Left ventricle myocardium inferior (tissue), 1 donor: ENCODE results near the gene P2RY11. TPM values are rescaled to one million over a fixed set of nuclear protein-coding genes. Genes with fewer than 3 reads are reported as not detected.

ENCODE experiments used
- DNase-seq: peaks from one replicate; pipeline ENCODE4 v3.0.0-alpha.2; 2020
- H3K27ac ChIP-seq: fragments of 200-600 bp; replicated peaks from 2 replicates; pipeline ENCODE4 v1.8.0; 2021
- H3K27me3 ChIP-seq: fragments of 200-600 bp; 2 replicates; pipeline ENCODE4 v1.8.0; 2021; ENCODE audit warnings: low read depth
- H3K36me3 ChIP-seq: fragments of 200-600 bp; 2 replicates; pipeline ENCODE4 v1.8.0; 2021
- H3K4me1 ChIP-seq: fragments of 200-600 bp; 2 replicates; pipeline ENCODE4 v1.8.0; 2021
- H3K4me3 ChIP-seq: fragments of 200-600 bp; 2 replicates; pipeline ENCODE4 v1.8.0; 2021; ENCODE audit warnings: mild to moderate bottlenecking, moderate library complexity
- H3K9me3 ChIP-seq: fragments of 200-600 bp; replicated peaks from 2 replicates; pipeline ENCODE4 v1.8.0; 2021
- CTCF ChIP-seq: fragments of 200-600 bp; IDR thresholded peaks from 2 replicates; pipeline ENCODE4 v1.8.0; 2021; ENCODE audit warnings: antibody characterized with exemption, mild to moderate bottlenecking, borderline replicate concordance
- intact Hi-C: fragments of 100-400 bp; cut with micrococcal nuclease; formaldehyde crosslinking; loops from one replicate; pipeline ENCODE4 v1.11.0; 2022
- total RNA-seq: library from RNA; stranded (reverse); fragmentation: NEBNext Ultra II Directional; extraction: Animal tissue kit (Norgen Biotek cat#: 25700); gene quantifications from one replicate; pipeline ENCODE4 v1.2.1, GENCODE V29; 2021
- donor health status: DM: no; HTN: yes; CAD: no; lungs with severe emphysema.

P2RY11 gene
- total RNA-seq, 1 donor from 2014 or later = 4.1 TPM

- TF ChIP-seq CTCF = no peak
- peak within 1 kb of the TSS; percentile 99 for H3K4me3 ChIP-seq
- peaks cover 17% of the 10 kb centered on the region for H3K36me3 ChIP-seq
- intact Hi-C loops = no loop called here
- peaks cover 3% of the 10 kb centered on the region for H3K9me3 ChIP-seq
- peak within 1 kb of the TSS; percentile 96 for H3K27ac ChIP-seq
- no peaks in the 10 kb centered on the region for H3K27me3 ChIP-seq
- peaks cover 18% of the 10 kb centered on the region for H3K4me1 ChIP-seq
- DNase-seq = peak; percentile 72
Measured at GRCh38 chr19:10085641-10086590, 25.6 kb upstream of the P2RY11 start, which contains the start of gene SHFL. TSS of gene SHFL (plus strand) at chr19:10086317. CDS start at chr19:10086428, 111 bp downstream.

- peaks cover 5% of the 10 kb centered on the region for H3K9me3 ChIP-seq
- DNase-seq = no peak
- peaks cover 18% of the 10 kb centered on the region for H3K4me1 ChIP-seq
- H3K27me3 ChIP-seq = no peaks in the 10 kb centered on the region
- intact Hi-C loops = no loop called here
- peak overlapping the region; percentile 99 for H3K4me3 ChIP-seq
- no peak for TF ChIP-seq CTCF
- peak overlapping the region; percentile 96 for H3K27ac ChIP-seq
- peaks cover 22% of the 10 kb centered on the region for H3K36me3 ChIP-seq
Measured at GRCh38 chr19:10086591-10087192, 24.8 kb upstream of the P2RY11 start.

GRCh38 chr19:10087296-10088061, 24.0 kb upstream of the P2RY11 start:
- TF ChIP-seq CTCF = no peak
- peaks cover 5% of the 10 kb centered on the region for H3K9me3 ChIP-seq

GRCh38 chr19:10088949-10089554, 22.4 kb upstream of the P2RY11 start:
- no peak for TF ChIP-seq CTCF

More at GRCh38 chr19:10087296-10088061, 24.0 kb upstream of the P2RY11 start:
- Histone ChIP-seq H3K36me3 (peaks cover 30% of the 10 kb centered on the region), H3K27ac (peak overlapping the region; percentile 96), H3K4me1 (peaks cover 18% of the 10 kb centered on the region), H3K4me3 (peak overlapping the region; percentile 99), H3K27me3 (no peaks in the 10 kb centered on the region)
- DNase-seq = no peak
- intact Hi-C loops = no loop called here

More at GRCh38 chr19:10088949-10089554, 22.4 kb upstream of the P2RY11 start:
- no peak for DNase-seq
- intact Hi-C loops = no loop called here
- Histone ChIP-seq H3K27me3 (no peaks in the 10 kb centered on the region), H3K4me1 (peaks cover 18% of the 10 kb centered on the region), H3K36me3 (peaks cover 32% of the 10 kb centered on the region), H3K9me3 (peaks cover 5% of the 10 kb centered on the region), H3K27ac (no peak overlapping the region), H3K4me3 (no peak overlapping the region)
